Skeletal muscle cell (primary cell): ENCODE results near the gene NRM.
"Not testable (repeated sequence)": the region's sequence is repeated elsewhere in the genome, so short reads cannot be mapped to it uniquely, and the experiment has no call there.

Experiments
- DNase-seq: peaks from one replicate; pipeline ENCODE4 v3.0.0-alpha.2; 2010; ENCODE audit warnings: low read depth
- H3K4me3 ChIP-seq: 2 replicates; pipeline ENCODE4 v1.5.1; 2011; ENCODE audit warnings: low read depth, mild to moderate bottlenecking, control low read depth, low read length, moderate library complexity

Gene NRM, protein sequence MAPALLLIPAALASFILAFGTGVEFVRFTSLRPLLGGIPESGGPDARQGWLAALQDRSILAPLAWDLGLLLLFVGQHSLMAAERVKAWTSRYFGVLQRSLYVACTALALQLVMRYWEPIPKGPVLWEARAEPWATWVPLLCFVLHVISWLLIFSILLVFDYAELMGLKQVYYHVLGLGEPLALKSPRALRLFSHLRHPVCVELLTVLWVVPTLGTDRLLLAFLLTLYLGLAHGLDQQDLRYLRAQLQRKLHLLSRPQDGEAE

DNA sequence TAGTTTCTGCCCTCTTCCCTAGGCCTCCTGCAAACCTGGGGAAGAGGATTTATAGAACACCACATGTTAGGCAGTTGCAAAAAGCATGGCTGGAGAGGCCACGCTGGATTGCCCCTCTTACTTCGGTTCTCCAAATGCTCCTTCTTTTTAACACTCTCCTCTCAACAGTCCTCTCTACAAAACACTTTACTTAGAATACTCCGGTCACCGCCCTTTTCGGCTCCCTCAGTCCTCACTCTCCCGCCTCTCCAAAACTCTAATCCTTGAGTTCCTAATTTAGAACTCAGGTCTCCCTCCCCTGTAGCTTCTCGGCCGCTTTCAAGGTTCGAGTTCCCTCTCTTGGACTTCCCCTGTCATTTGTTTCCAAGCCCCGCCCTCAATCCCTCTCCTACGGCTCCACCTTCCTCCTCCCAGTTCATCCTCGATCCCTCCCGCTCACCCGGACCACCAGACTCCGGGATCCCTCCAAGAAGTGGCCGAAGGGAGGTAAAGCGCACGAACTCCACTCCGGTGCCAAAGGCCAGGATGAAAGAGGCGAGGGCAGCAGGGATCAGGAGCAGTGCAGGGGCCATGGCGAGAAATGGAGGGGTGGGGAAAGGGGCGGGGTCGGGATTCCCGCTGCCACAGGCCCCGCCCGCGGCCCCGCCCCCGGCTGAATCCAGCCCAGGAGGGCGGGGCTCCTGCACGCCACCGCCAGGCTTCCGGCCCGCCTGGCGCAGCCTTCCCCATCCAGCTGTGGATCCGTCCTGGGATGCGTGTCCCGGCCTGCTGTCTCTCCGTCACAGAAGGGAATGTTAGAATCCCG, at the start of gene NRM:
NRM (minus strand) TSS at position 582 of the 805 bp plus-strand sequence; CDS start at position 572, 10 bp downstream.
- DNase-seq: peak; percentile 44

DNA sequence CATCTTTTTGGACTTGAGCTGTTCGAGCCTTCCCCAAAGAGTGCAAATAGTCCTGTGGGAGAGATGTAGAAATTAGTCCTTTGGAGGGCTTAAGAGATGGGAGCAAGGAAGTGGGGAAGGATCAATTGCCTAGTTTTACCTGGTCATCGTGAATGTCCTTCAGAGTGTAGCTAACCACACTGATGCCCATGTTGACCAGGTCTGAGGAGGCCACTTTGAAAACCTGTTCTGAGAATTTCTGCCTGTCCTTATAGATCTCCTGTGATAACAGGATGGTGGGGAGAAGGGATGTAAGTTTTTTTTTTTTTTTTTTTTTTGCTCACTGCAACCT, 49.7 kb upstream of the NRM start:
- DNase-seq: no peak
- H3K4me3 ChIP-seq: no peak overlapping the region

More for the DNA sequence above, at the start of gene NRM:
- peak within 1 kb of the TSS; percentile 78 for H3K4me3 ChIP-seq

DNA sequence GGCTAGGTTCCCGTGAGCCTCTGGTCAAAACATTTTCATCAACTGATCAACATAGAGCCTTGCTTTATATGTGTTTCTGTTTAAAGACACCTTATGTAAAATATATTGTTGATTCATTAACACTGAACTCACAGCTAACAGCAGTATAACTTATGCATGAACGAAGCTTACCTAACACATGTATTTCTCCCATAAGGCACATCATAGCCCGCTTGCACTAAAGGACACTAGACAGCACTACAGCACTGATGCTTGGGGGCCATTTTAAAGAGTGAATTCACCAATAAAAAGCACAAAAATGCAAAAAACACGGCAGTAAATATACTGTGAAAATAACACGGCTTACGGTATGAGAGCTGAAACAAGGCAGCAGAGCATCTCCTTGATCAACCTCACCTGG, 47.7 kb upstream of the NRM start:
- DNase-seq: no peak
- H3K4me3 ChIP-seq: no peak overlapping the region

DNA sequence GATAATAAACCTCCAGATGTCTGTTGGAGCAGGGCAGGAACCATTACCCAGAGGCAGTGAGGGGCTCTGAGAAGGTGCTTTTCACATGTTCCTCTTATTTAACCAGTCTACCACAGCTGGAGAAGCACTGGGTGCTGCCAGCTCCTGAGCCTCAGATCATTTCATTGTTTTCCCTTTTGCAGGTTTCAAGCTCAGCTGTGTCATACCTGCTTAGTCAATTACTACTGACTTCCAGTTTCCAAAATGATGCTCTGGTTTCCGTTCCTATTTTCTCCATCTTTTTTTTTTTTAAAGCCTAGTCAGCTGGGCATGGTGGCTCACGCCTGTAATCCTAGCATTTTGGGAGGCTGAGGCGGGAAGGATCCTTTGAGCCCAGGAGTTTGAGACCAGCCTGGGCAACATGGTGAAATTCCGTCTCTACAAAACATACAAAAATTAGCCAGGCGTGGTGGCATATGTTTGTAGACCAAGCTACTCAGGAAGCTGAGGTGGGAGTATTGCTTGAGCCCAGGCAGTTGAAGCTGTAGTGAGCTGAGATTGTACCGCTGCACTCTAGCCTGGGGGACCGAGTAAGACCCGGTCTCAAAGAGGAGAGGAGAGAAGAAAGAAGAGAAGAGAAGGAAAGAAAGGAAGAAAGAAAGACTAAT, 45.0 kb upstream of the NRM start:
- no peak for DNase-seq
- no peak overlapping the region for H3K4me3 ChIP-seq

DNA sequence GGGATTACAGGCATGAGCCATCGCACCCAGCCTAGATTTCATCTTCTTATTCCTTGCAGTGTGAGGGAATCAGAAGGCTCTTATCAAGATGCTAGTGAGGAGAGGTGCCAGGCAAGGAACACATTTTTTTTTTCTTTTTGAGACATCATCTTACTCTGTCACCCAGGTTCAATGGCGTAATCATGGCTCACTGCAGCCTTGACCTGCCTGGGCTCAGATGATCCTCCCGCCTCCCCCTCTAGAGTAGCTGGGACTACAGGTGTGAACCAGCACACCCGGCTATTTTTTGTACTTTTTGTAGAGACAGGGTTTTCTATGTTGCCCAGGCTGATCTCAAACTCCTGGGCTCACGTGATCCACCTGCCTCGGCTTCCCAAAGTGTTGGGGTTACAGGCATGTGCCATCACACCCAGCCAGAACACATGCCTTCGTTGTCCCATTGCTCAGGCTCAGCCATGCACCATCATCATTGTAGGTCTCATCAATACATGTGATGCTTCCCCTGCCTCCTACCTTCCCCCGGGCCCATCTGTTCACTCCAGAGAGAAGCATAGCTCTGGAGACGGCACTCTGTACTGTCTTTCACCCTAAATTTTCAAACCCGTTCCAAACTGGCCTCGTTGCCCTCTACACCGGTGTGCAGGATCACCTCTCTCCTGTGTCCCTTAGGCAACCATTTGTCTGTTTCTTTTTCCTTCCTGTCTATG, 41.6 kb upstream of the NRM start:
- DNase-seq: no peak
- no peak overlapping the region for H3K4me3 ChIP-seq

DNA sequence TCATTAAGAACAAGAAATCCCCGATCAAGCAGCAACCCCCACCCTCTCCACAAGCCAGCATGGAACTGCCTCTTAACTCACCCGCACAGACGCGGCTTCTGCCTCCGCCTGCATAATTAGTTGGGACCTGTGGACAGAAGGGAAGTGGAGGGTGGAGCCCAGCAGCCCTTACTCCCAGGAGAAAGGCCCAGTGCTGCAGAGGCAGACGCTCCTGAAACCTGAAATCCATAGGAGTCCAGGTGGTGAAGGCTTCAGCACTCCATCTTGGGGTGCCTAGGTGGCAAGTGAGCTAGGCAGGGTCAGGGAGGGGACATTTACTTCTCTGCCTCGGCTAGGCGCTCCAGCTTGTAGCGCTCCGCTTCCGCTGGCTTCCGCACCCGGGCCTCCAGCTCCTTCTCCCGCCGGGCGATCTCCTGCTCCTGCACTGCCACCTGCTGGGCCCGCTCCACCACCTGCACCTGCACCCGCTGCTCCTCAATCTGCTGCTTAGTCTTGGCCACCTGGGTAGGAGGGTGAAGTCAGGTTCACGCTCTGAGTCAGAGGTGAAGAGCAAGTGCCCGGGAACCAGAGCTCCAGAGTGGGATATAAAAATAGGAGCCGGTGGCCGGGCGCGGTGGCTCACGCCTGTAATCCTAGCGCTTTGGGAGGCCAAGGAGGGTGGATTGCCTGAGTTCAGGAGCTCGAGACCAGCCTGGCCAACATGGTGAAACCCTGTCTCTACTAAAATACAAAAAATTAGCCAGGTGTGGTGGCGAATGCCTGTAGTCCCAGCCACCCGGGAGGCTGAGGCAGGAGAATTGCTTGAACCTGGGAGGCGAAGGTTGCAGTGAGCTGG, 40.0 kb upstream of the NRM start:
- no peak overlapping the region for H3K4me3 ChIP-seq
- DNase-seq: no peak

DNA sequence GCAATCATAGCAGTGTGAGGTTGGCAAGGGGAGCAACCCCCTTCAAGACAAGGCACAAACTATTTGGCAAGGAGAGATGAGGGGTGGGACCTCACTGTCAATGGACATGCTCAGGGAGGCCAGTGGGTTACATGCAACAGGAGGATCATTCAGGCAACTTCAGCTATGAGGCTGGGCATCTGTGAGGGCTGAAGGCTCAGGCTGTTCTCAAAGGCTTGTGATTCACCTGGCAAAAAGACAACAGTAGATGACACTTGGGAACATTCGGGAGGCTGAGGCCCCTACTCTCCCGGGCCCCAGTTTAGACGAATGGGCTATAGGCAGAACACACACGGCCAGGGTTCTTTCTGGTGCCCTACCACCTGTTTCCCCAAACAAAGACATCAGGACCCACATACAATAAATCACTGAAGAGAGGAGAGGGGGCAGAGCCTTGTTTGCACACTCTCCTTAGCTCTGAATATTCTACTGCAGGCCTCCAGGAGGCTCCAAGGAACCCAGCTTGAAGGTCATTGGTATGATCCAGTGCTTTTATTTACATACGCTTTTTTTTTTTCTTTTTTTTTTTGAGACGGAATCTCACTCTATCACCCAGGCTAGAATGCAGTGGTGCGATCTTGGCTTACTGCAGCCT, 37.3 kb upstream of the NRM start:
- H3K4me3 ChIP-seq: no peak overlapping the region
- DNase-seq: no peak

DNA sequence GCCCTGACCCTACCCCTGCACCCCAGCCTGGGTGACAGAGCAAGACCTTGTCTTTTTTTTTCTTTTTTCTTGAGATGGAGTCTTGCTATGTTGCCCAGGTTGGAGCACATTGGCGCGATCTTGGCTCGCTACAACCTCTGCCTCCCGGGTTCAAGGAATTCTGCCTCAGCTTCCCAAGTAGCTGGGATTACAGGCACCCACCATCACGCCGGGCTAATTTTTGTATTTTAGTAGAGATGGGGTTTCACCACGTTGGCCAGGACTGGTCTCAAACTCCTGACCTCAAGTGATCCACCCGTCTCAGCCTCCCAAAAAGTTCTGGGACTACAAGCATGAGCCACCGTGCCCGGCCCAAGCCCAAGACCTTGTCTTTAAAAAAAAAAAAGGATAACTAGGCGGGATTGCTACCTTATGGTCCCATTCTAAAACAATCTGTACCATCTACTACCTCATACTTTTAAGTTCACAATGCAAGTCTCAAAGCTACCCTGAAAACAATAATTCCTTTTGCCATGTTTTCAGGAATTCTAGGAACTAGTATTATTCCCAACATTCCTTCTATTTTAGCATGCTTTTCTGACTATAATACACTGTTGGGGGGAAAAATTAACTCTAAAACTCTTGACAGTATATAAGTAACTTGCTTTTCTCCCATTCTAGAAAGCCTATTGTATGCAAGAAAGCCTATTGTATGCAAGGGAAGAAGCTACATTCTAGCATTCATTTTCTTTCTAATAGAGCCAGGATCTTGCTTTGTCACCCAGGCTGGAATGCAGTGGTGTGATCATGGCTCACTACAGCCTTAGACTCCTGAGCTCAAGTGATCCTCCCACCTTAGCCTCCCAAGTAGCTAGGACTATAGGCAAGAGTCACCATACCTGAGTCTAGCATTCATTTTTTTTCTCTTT, 36.0 kb upstream of the NRM start:
- no peak overlapping the region for H3K4me3 ChIP-seq
- no peak for DNase-seq

DNA sequence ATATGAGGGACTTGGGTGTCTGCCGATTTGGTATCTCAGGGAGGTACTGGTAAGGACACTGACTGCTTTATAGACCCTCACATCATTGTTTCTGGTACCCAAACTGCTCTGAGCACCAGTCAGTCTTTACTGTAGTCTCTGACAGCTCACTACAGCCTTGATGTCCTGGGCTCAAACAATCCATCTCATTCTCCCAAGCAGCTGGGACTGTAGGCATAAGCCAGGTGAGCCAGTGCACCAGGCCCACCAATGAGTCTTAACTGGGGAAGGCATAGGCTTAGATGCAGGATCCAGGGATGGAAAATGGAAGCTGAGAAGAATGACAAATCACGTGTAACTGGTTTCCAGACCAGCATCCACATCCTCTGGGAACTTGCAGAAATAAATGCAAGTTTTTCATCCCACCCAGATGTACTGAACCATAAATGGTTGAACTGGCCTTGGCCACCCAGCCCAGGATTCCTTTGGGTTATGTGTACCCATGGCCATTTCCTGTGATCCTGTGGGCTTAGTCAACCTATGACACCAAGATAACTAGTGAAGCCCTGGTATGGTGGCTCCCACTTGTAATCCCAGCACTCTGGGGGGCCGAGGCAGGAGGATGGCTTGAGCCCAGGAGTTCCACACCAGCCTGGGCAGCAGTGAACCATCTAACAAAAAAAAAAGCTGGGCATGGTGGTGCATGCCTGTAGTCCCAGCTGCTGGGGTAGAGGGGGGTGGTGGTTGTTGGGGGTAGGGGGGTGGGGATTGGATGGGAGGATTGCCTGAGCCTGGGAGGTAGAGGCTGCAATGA, 35.1 kb upstream of the NRM start:
- H3K4me3 ChIP-seq: no peak overlapping the region
- DNase-seq: no peak

DNA sequence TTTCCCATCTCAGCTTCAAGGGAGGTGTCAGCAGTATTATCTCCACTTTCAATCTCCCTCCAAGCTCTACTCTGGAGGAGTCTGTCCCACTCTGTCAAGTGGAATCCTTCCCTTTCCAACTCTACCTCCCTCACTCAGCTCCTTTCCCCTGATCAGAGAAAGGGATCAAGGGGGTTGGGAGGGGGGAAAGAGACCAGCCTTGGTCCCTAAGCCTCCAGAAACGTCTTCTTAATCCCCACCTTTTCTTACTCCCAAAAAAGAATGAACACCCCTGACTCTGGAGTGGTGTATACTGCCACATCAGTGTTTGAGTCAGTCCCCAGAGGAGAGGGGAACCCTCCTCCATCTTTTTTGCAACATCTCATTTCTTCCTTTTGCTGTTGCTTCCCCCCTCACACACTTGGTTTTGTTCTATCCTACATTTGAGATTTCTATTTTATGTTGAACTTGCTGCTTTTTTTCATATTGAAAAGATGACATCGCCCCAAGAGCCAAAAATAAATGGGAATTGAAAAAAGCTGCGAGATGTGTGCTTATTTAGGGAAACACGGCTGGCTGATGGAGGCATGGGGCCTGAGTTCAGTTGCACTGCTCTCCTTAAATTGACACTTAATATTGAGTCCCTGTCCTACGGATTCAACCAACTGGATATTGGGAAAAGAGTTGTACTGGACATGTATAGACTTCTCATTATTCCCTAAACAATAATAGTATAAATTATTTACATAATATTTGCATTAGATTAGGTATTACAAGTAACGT, 34.3 kb upstream of the NRM start:
- no peak for DNase-seq
- no peak overlapping the region for H3K4me3 ChIP-seq

DNA sequence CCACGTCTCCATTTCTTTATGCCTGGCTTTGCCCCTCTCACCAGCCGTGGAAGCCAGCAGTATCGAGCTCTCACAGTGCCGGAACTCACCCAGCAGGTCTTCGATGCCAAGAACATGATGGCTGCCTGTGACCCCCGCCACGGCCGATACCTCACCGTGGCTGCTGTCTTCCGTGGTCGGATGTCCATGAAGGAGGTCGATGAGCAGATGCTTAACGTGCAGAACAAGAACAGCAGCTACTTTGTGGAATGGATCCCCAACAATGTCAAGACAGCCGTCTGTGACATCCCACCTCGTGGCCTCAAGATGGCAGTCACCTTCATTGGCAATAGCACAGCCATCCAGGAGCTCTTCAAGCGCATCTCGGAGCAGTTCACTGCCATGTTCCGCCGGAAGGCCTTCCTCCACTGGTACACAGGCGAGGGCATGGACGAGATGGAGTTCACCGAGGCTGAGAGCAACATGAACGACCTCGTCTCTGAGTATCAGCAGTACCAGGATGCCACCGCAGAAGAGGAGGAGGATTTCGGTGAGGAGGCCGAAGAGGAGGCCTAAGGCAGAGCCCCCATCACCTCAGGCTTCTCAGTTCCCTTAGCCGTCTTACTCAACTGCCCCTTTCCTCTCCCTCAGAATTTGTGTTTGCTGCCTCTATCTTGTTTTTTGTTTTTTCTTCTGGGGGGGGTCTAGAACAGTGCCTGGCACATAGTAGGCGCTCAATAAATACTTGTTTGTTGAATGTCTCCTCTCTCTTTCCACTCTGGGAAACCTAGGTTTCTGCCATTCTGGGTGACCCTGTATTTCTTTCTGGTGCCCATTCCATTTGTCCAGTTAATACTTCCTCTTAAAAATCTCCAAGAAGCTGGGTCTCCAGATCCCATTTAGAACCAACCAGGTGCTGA, 33.3 kb upstream of the NRM start:
- H3K4me3 ChIP-seq, DNase-seq: not testable (repeated sequence)

DNA sequence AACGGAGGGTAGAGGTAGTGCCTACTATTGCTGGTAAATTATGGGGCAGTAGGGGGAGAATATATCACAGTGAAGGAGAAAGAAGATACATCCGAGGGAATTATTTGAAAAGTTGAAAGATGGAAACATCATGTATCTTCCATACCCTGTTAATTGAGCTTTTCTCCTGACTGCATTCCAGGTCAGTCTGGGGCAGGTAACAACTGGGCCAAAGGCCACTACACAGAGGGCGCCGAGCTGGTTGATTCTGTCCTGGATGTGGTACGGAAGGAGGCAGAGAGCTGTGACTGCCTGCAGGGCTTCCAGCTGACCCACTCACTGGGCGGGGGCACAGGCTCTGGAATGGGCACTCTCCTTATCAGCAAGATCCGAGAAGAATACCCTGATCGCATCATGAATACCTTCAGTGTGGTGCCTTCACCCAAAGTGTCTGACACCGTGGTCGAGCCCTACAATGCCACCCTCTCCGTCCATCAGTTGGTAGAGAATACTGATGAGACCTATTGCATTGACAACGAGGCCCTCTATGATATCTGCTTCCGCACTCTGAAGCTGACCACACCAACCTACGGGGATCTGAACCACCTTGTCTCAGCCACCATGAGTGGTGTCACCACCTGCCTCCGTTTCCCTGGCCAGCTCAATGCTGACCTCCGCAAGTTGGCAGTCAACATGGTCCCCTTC, 32.5 kb upstream of the NRM start:
- not testable (repeated sequence) for DNase-seq, H3K4me3 ChIP-seq

DNA sequence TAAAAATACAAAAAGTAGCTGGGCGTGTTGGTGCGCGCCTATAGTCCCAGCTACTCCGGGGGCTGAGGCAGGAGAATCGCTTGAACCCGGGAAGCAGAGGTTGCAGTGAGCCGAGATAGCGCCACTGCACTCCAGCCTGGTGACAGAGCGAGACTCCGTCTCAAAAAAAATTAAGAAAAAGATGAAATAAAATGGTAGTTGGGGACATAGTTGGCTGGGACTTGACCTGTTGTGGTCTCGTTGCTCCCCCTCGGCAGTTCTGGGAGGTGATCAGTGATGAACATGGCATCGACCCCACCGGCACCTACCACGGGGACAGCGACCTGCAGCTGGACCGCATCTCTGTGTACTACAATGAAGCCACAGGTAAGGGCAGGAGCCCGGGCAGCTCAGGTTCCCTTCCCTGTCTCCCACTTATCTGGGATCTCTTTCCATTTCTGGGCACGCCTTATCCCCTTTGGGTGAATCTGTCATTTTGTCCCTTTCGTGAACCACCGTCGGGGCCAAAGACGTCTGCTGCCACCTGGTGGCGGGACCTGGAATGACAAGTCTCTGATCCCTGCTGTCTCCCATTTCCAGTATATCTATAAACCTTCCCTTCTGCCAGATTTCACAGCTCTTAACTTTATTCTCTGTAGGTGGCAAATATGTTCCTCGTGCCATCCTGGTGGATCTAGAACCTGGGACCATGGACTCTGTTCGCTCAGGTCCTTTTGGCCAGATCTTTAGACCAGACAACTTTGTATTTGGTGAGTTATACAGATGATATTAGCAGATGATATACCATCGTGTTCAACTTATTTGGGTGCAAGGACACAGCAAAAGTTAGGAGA, 31.7 kb upstream of the NRM start:
- peak overlapping the region; percentile 98 for H3K4me3 ChIP-seq
- no peak for DNase-seq

DNA sequence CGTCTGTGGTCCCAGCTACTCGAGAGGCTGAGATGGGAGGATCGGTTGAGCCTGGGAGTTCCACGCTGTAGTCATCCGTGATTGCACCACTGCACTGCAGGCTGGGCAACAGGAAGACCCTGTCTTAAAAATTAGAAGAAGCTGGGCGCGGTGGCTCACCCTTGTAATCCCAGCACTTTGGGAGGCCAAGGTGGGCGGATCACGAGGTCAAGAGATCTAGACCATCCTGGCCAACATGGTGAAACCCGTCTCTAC, 31.2 kb upstream of the NRM start:
- DNase-seq: not testable (repeated sequence)
- peak overlapping the region; percentile 98 for H3K4me3 ChIP-seq
